Islet precursor cell (in vitro differentiated cells): Measurements from ENCODE around the gene GDPD4.
A peak's percentile ranks its signal among the peaks of the same experiment; 100 is the strongest.

Experiments
- DNase-seq: peaks from one replicate; pipeline ENCODE4 v3.0.0-alpha.2; 2018

The GDPD4 gene

GRCh38 chr11:77203901-77204753 lies 97.4 kb downstream of the GDPD4 start:
- no peak for DNase-seq

- no peak for DNase-seq
These were observed 98.3 kb downstream of the GDPD4 start for GRCh38 chr11:77202941-77203900.

- DNase-seq, result no peak
These were observed 99.3 kb downstream of the GDPD4 start for GRCh38 chr11:77201991-77202841.

- no peak for DNase-seq
These were observed 100.1 kb downstream of the GDPD4 start for GRCh38 chr11:77201370-77201769.

GRCh38 chr11:77200351-77201268 lies 100.9 kb downstream of the GDPD4 start:
- DNase-seq, result no peak

GRCh38 chr11:77199137-77199745 lies 102.2 kb downstream of the GDPD4 start:
- DNase-seq, result no peak

- DNase-seq, result peak; percentile 71
These were observed 103.0 kb downstream of the GDPD4 start for GRCh38 chr11:77198440-77198849.

- no peak for DNase-seq
These were observed 103.7 kb downstream of the GDPD4 start for GRCh38 chr11:77197626-77198320.

- DNase-seq, result no peak
These were observed 104.5 kb downstream of the GDPD4 start for GRCh38 chr11:77196961-77197360.

GRCh38 chr11:77195071-77195755 lies 106.3 kb downstream of the GDPD4 start:
- DNase-seq, result no peak

- DNase-seq, result no peak
These were observed 107.3 kb downstream of the GDPD4 start for GRCh38 chr11:77193911-77194830.

- no peak for DNase-seq
These were observed 108.3 kb downstream of the GDPD4 start for GRCh38 chr11:77193167-77193566.

GRCh38 chr11:77191823-77192495 lies 109.5 kb downstream of the GDPD4 start:
- DNase-seq, result peak; percentile 97

- no peak for DNase-seq
These were observed 110.1 kb downstream of the GDPD4 start for GRCh38 chr11:77191429-77191822.

- DNase-seq, result no peak
These were observed 111.0 kb downstream of the GDPD4 start for GRCh38 chr11:77190331-77191075.

- no peak for DNase-seq
These were observed 111.8 kb downstream of the GDPD4 start for GRCh38 chr11:77189588-77190210.
